Osteoblast (primary cell): ENCODE results near the gene CUEDC1. TPM values are rescaled to one million over a fixed set of nuclear protein-coding genes. Genes with fewer than 3 reads are reported as not detected.
"Not testable (repeated sequence)": the region's sequence is repeated elsewhere in the genome, so short reads cannot be mapped to it uniquely, and the experiment has no call there.

Experiments
- DNase-seq: peaks from one replicate; pipeline ENCODE4 v3.0.0; 2011; ENCODE audit warnings: low spot score, mixed read lengths; ENCODE audit not compliant: insufficient read length; ENCODE audit errors: missing footprints
- H2AFZ ChIP-seq: 2 replicates; pipeline ENCODE4 v1.6.0; 2011; ENCODE audit warnings: mild to moderate bottlenecking, low read length
- H3K27ac ChIP-seq: 2 replicates; pipeline ENCODE4 v1.5.1; 2011; ENCODE audit warnings: mild to moderate bottlenecking, low read depth, low read length, moderate library complexity
- H3K27me3 ChIP-seq: 2 replicates; pipeline ENCODE4 v1.6.0; 2012; ENCODE audit warnings: mild to moderate bottlenecking, control low read depth, inconsistent platforms, low read length, moderate library complexity; ENCODE audit not compliant: insufficient read depth
- H3K36me3 ChIP-seq: 2 replicates; pipeline ENCODE4 v1.5.1; 2011; ENCODE audit warnings: mild to moderate bottlenecking, low read length, control low read depth, moderate library complexity; ENCODE audit not compliant: insufficient read depth
- H3K4me1 ChIP-seq: 2 replicates; pipeline ENCODE4 v1.5.1; 2011; ENCODE audit warnings: mild to moderate bottlenecking, low read length, control low read depth, moderate library complexity; ENCODE audit not compliant: insufficient read depth
- H3K4me2 ChIP-seq: 2 replicates; pipeline ENCODE4 v1.6.0; 2011; ENCODE audit warnings: mild to moderate bottlenecking, low read length; ENCODE audit not compliant: insufficient read depth
- H3K4me3 ChIP-seq: fragments of 200-600 bp; sonication (generic); 3 replicates; pipeline ENCODE4 v1.5.1; 2012; ENCODE audit warnings: mild to moderate bottlenecking, low read length, inconsistent platforms; ENCODE audit not compliant: insufficient read depth
- H3K79me2 ChIP-seq: 2 replicates; pipeline ENCODE4 v1.6.0; 2012; ENCODE audit warnings: mild to moderate bottlenecking, low read length, control low read depth, inconsistent platforms; ENCODE audit not compliant: insufficient read depth
- H3K9me3 ChIP-seq: 2 replicates; pipeline ENCODE4 v1.5.1; 2011; ENCODE audit warnings: low read depth, low read length, control low read depth
- H4K20me1 ChIP-seq: 2 replicates; pipeline ENCODE4 v1.6.0; 2012; ENCODE audit warnings: mild to moderate bottlenecking, low read length, control low read depth; ENCODE audit not compliant: insufficient read depth
- CTCF ChIP-seq: IDR thresholded peaks from 2 replicates; pipeline ENCODE4 v1.5.1; 2011; ENCODE audit warnings: mild to moderate bottlenecking, low read depth, low read length, moderate library complexity; ENCODE audit errors: extremely low read depth
- total RNA-seq: library from RNA; depleted of rRNA; stranded (reverse); fragments of >200 nt; gene quantifications from 2 replicates; pipeline ENCODE4 v1.2.3, GENCODE V29; 2012

CUEDC1 gene
- total RNA-seq, 1 donor: 21.0 TPM

DNA sequence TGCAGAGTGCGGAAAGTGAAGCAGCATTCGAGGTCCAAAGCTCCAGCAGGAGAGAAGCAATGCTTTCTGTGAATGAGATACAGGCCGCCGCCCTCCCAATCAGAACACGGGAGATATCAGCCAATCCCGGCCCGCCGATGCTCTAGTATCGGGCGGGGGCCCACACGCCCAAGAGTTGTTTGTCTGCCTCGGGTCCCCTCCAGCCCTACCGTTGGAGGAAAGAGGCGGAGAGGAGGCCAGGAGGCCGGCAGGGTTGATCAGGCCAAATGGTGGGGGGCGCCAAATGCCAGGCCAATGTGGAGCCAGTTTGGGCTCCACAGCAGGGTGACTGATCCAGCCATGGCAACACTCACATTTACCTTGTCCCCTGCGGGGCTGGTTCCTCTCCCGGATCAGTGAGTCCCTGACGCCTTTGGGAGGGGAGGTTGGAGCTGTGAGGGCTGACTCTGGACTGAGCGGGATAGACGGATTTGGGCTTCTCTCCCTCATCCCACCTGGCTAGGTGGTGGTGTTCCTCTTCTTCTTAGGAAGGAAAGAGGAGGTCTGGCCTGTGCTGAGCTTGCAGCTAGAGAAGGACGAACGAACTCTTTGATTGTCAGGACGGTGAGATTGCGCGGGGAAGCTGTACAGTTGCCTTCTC is 10.4 kb upstream of the CUEDC1 start:
- peak; percentile 29 for DNase-seq
- Histone ChIP-seq H3K4me2 (no peak overlapping the region), H4K20me1 (no peaks in the 10 kb centered on the region), H2AFZ (no peak overlapping the region), H3K9me3 (no peaks in the 10 kb centered on the region), H3K79me2 (no peaks in the 10 kb centered on the region), H3K4me1 (no peaks in the 10 kb centered on the region), H3K4me3 (no peak overlapping the region), H3K36me3 (no peaks in the 10 kb centered on the region), H3K27ac (no peak overlapping the region), H3K27me3 (no peaks in the 10 kb centered on the region)
- TF ChIP-seq CTCF: no peak

- Histone ChIP-seq H3K4me2 (no peak overlapping the region), H3K27me3 (no peaks in the 10 kb centered on the region)
These were observed 7.9 kb upstream of the CUEDC1 start for GRCh38 chr17:57963149-57963511.

DNA sequence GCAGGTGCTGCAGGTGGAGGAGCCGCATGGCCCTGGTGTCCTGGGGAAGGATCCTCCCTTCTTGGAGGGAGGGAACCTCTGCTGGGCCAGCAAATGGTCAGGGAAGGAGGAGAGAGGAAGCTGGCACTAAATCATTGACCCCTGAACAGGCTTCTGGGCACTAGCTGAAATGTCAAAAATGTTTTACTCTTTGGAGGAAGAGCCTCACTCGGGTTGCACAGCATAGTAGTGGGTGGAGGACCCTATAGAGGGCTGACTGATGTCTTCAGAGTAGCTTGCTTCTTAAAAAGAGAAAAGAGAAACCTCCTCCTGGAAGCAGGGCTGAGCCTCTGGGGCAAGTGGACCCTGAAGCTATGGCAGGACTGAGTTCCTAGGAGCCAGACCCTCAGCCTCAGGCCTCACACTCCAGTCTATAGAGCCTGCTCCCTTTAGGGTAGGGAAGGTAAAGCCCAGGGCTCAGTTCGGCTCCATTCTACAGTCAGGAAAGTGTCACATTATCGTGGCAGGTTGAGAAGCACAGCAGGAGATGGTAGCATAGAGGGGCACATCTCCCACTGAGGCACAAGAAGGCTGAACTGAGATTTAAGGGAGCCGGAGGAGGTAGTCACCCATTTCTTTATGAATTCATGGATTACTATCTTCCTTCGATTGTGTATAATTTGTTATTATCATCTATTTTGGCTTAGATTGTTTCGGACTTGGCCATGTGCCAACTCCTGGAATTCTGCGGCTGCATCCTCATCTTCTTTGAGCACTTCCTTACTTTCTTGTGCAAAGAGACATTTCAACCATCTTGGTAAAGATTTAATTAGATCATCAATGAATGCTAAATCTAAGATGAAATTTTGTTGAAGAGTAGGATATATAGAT is 7.3 kb upstream of the CUEDC1 start:
- no peaks in the 10 kb centered on the region for H3K9me3 ChIP-seq
- DNase-seq: no peak
- H3K4me2 ChIP-seq: no peak overlapping the region
- no peak for TF ChIP-seq CTCF
- no peaks in the 10 kb centered on the region for H3K79me2 ChIP-seq
- no peaks in the 10 kb centered on the region for H3K36me3 ChIP-seq
- H4K20me1 ChIP-seq: no peaks in the 10 kb centered on the region
- no peaks in the 10 kb centered on the region for H3K27me3 ChIP-seq
- H2AFZ ChIP-seq: no peak overlapping the region
- H3K4me3 ChIP-seq: no peak overlapping the region
- H3K27ac ChIP-seq: no peak overlapping the region
- H3K4me1 ChIP-seq: no peaks in the 10 kb centered on the region

More at GRCh38 chr17:57963149-57963511, 7.9 kb upstream of the CUEDC1 start:
- no peaks in the 10 kb centered on the region for H3K79me2 ChIP-seq
- peak; percentile 26 for DNase-seq
- no peaks in the 10 kb centered on the region for H4K20me1 ChIP-seq
- no peak overlapping the region for H3K4me3 ChIP-seq
- TF ChIP-seq CTCF: no peak
- H3K4me1 ChIP-seq: no peaks in the 10 kb centered on the region
- H3K27ac ChIP-seq: no peak overlapping the region
- H3K36me3 ChIP-seq: no peaks in the 10 kb centered on the region
- no peaks in the 10 kb centered on the region for H3K9me3 ChIP-seq
- no peak overlapping the region for H2AFZ ChIP-seq

DNA sequence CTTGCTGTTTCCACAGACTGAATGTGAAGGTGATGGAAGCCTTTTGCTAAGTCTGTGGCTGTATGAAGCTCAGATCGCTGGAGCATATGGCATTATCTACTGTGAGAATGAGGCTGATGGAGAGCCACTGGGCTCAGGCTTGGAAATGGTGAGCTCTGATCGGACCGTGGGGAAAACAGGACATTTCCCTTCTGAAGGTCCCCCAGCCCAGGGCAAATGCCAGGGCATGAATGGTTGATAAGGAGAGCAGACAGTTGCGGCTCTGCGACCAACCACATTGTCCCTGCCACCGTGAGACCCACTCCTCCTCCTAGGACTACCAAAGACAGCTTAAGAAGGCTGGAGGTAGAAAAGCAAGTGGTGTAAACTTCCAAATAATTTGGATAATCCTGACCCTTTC is 4.7 kb upstream of the CUEDC1 start:
- H3K36me3 ChIP-seq: no peaks in the 10 kb centered on the region
- H3K9me3 ChIP-seq: no peaks in the 10 kb centered on the region
- H2AFZ ChIP-seq: no peak overlapping the region
- no peak overlapping the region for H3K4me3 ChIP-seq
- H3K27me3 ChIP-seq: no peaks in the 10 kb centered on the region
- peaks cover 3% of the 10 kb centered on the region for H3K79me2 ChIP-seq
- peaks cover 8% of the 10 kb centered on the region for H3K4me1 ChIP-seq
- H4K20me1 ChIP-seq: no peaks in the 10 kb centered on the region
- no peak for TF ChIP-seq CTCF
- DNase-seq: peak; percentile 62
- H3K27ac ChIP-seq: no peak overlapping the region
- no peak overlapping the region for H3K4me2 ChIP-seq

DNA sequence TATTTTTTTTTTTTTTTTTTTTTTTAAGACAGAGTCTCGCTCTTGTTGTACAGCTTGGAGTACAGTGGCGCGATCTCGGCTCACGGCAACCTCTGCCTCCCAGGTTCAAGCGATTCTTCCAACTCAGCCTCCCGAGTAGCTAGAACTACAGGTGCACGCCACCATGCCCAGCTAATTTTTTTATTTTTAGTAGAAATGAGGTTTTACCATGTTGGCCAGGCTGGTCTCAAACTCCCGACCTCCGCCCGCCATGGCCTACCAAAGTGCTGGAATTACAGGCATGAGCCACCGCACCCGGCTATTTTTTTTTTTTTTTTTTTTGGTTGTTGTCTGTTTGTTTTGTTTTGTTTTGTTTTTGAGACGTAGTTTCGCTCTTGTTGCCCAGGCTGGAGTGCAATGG is 3.2 kb upstream of the CUEDC1 start:
- H3K9me3 ChIP-seq, H3K27ac ChIP-seq, H3K4me3 ChIP-seq, H2AFZ ChIP-seq, DNase-seq, H4K20me1 ChIP-seq, H3K27me3 ChIP-seq, H3K36me3 ChIP-seq, H3K4me2 ChIP-seq: not testable (repeated sequence)
- H3K4me1 ChIP-seq: peaks cover 13% of the 10 kb centered on the region
- H3K79me2 ChIP-seq: peaks cover 18% of the 10 kb centered on the region
